Activated CD4-positive, alpha-beta T cell treated with anti-CD3 and anti-CD28 coated beads, Interleukin-2, Interleukin-6, amounts not matched to agents 100 ng/mL and 50 ng/mL, durations not matched to agents 16 hours and 8 hours (primary cell): ENCODE results near the gene MOSMO.

Experiments used
- DNase-seq: peaks from one replicate; pipeline ENCODE4 v3.0.0-alpha.2; 2020

MOSMO gene

DNA sequence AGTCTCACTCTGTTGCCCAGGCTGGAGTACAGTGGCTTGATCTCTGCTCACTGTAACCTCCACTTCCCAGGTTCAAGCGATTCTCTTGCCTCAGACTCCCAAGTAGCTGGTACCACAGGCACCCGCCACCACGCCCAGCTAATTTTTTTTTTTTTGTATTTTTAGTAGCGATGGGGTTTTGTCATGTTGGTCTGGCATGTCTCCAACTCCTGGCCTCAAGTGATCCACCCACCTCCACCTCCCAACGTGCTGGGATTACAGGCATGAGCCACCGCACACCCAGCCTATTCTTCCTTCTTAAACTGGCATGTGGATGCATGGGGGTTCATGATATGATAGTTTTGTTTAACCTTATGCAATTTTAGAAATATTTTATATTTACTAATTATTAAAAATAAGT, 45.1 kb downstream of the MOSMO start:
- no peak for DNase-seq

DNA sequence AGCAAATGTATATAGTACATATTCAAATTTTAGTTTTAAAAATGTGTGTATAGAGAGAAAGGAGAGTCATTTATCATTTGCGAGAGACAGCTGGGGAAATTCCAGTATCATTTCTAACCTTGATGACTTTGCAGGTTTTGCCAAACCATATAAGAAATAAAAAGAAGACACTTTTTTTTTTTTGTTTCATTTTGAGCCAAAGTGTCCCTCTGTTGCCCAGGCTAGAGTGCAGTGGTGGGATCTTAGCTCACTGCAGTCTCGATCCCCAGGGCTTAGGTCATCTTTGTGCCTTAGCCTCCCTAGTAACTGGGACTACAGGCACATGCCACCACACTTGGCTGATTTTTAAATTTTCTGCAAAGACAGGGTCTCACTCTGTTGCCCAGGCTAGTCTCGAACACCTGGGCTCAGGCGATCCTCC, 46.0 kb downstream of the MOSMO start:
- peak; percentile 54 for DNase-seq

DNA sequence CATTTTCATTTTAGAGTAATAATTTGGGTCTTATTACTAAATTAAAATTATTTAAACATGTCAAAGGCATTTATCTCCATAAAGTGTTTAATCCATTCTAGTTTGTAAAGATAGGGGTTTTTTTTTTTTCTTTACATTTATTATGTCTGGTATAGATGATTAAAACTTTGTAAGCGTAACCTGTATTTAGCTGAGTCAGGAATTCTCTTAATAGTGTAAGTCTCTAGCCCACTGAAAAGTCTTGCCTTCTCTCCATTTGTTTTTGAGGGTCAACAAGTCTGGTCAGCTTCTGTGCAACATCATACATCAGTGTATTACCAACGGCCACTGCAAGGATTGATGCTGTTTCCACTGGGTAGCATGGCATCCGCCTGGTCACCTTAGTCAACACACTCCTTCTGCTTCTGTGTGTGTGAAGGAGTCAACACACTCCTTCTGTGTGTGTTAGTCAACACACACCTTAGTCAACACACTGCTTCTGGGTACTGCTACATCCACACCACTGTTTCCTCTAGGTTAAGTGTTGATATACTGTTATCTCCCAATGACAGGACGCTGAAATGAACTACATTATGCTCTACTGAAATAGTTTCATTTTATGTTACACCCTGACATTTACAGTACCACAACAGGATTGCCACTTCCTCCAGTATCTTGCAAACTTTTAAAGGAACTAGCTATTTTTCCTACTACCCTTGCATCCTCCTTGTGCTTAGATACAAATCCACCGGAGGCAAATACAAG, 47.1 kb downstream of the MOSMO start:
- peak; percentile 54 for DNase-seq

DNA sequence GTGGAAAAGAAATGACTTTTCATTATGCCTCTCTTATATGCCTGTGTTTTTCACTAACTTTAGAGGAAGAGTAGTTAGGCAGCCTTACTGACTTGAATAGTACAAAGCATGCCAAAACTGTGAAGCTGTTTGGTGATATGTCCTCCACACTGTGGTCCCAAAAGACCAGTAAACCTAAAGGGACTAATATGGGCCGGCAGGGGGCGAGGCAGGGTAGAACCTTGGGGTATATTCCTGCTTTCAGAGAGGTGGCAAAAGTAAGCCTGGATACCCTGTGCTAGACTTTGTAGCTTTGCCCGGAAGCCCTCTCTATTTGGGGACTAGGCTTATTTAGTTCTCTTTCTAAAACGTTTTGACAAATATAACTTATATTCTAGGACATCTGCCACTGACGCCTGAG, 48.0 kb downstream of the MOSMO start:
- DNase-seq = no peak

DNA sequence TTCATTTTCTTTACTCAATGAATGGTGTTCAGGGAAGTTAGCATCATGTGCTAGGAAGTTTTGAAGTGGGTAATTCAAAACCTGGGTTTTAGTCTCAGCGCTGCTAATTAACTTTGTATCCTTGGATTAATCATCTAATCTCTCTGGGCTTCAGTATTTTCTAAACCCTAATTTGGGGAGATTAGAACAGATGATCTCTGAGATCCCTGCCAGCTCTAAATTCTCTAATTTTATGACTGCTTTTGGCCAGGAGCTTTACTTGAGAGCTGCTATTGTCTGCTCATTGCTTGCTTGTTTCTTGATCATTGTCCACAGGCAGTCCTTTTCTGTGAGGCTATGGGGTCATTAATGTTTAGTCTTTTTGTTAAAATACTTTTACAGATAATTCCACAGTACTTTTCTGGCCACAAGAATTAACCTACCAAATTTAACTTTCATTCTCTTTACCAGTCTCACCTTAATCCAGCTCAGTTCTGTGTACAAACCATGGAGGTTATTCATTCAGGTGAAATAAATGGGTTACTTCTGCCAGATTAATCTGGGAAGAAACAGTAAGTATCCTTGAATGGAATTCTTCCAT, 56.1 kb downstream of the MOSMO start:
- no peak for DNase-seq

DNA sequence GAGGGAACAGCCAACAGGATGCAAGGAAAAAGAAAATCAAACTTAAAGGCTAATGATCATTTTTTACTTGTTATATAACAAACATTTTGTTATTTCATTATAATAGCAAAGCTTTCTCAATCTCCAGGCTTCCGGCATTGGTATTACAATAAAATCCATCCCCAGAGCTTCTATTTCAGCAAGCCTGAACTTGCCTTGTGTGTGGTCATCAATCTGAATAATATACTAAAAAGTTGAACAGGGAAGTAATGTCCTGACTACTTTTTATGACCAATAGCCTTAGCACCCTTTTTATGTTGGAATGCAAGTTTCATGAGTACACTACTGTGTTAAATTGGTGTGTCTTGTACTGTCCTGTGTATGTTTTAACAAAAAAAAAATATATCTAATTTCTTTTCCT, 57.3 kb downstream of the MOSMO start:
- DNase-seq = no peak

DNA sequence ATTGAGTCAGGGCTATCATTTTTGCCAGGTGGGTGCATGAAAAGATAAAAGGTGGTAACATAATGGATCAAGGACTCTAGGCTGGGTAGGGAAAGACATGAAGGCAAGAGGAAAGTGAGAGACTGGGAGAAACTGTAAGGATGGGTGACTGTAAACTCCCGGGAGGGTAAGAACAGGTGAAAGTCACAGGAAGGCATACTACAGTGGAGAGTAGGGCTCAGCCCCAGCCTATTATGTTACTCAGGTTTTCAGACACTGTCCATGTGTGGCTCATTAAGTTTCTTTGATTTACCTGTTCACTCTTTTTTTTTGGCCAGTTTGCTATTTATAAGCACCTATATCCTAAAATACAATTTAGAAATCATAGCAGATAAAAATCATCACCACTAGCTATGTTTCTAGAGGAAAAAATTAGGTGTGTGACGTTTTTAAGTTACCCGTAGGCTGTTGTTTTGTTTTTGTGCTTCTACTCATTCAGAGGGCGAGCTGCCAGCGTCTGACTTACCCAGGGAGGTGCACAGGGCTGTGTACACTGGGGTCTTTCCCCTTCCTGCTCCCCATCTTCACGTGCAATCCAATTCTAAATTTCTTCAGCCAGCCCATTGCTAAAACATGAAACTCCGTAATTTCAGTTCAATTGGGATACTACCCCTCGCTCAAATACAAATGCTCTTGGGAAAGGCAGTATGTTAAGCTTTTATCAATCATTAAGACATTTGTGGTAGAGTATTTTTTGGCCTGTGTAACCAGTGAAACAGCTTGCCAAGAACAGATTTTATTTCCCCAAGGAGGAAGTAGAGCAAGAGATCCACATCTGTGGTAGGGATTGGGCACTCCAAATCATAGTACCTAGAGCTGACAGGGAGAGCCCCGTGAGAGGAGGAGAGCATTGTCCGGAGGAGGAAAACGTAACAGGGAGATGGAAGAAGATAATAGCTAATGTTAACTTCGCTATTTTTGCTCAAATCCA, 62.7 kb downstream of the MOSMO start:
- DNase-seq = no peak

DNA sequence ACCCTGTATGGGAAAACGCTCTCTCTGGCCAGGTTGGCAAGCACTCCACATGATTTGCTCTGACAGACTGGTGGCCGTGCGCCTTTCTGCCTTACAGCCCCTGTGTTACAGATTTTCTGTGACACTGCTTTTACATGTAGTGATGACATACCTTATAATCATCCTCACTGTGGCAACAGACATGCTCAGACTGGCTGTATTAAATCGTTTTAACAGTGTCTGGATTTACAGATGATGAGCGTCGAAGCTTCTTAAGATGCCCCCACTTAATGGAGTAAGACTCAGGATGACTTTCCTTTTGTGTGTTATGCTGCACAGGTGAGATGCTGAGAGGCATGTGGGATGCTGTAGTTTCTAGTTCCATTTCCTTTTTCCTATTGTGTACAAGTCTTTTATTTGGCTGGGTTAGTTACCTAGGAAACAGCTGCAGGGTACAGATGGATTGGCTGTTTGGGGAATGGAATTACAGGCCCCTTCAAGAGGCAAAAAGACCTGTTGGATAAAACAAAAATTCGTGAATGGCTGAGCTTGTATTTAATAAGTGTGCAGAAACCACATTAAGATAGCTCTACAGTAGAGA, 63.5 kb downstream of the MOSMO start:
- DNase-seq = no peak

DNA sequence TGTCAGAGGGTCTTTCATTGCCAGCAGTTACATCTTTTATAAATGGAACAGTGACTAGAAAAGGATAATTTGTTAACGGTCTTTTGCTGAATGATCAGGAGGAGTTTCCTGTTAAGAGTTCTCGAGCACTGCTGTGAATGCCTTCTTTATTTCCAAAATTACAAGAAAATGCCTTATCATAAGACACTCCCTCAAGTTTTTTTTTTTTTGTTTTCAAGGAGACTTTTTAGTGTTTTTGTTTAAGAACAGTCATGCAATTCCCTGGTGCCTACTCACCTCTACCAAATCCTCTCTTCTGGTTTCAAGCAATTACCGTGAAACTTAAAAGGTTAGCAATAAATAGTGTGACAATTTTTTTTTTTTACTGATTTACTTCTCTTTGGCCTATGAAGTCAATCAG, 65.4 kb downstream of the MOSMO start:
- no peak for DNase-seq

DNA sequence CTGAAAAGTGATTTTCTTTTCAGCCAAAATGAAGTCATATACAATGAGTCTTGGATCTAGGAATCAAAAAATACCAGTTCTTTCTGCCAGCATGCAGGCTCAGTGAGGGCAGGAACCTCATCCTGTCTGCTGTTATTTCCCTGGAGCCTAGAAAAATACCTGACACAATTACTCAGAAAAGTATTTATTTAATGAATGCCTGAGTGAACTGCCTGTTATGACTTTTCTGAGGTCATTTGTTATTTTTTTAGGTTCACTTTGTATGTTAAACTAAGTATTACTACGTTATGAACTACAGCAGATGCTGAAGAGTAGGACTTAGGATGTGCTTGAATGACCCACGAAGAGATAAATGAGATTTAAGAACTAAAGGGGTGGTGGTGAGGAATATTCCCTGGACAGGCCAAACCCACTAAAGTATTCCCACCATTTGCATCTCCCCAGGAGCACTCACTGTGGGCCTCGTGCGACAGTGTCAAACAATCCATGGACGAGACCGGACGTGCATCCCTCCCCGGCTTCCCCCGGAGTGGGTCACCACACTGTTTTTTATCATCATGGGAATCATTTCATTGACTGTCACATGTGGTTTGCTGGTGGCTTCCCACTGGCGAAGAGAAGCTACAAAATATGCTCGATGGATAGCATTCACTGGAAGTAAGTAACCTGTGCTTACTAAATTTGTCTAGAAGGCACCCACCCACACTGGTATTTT, 67.3 kb downstream of the MOSMO start:
- DNase-seq = no peak

DNA sequence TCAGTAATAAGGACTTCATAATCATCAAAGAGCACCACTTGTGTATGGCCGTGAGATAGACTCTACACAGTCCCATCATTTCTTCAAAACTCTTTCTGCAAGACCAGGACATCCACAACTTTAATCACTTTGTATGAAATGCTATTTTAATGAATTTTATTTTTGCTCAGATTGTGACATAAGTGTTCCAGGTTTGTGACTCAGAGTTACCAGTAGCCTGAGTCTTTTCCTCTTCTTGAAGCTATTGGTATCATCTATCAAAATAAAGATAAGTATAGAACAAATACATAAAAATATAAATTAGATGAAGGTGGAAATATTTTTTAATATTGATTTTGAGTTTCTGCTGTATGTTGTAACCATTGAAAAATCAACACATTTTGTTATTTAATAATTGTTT, 67.9 kb downstream of the MOSMO start:
- no peak for DNase-seq

DNA sequence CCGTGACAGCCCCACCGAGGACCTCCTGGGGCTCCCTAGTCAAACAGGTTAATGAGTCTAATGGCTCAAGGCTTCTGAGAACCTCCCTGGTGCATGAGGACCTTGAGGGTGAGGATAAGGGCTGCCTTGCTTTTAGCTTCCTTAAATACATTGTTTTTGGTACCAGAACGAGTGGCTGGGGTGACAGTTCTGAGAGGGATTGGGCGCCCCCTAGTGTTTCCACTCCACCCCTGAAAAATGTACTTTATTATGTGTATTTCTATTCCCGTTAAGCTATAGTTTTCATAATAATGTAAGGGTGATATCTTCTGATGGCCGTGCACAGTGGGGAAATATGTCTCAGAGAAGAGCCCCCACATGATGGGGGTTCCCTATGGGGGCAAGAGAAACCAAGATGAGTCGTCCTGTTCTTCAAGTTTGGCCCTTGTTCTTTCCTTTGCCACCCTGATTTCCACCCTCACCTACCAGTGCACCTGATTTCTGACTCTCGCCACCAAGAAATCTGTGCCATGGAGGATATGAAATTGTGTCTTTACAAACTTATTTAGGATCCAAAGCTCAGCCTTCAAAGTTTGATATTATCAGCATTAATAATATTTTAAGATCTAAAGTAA, 69.9 kb downstream of the MOSMO start:
- DNase-seq = peak; percentile 76

DNA sequence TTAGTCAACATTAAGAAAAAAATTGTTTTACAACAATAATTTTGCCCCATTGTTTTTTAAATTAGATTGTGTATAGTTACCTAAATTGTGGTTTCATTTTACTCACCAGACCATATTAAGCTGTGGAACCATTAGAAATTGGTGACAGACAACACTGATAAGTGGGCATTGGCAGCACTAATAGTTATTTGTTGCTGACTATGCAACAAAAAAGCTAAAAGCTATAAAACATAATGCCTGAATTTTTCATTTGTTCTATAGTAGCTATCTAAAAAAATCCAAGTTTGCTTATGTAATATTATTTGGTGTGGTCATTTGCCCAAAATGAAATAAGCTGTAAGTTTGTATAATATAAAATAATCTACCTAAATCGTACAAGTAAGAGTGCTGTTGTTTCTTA, 70.7 kb downstream of the MOSMO start:
- no peak for DNase-seq

DNA sequence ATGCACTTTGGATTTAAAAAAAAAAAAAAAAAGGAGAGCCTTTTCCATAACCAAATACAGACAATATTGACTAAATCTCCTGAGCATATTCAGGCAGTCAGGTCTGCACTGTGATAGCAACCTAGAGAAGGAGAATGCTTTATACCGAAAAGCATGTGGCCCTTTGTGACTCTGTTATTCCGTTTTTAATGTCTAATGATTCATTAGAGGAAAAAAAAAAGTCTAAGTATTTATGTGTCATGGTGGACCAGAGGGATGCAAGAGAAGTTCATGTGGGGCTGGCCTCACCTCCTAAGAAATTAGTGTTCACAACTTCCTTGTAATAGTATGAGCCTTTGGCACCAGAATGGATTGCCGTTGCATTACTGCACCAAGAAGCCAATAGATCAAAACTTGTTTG, 73.1 kb downstream of the MOSMO start:
- no peak for DNase-seq

DNA sequence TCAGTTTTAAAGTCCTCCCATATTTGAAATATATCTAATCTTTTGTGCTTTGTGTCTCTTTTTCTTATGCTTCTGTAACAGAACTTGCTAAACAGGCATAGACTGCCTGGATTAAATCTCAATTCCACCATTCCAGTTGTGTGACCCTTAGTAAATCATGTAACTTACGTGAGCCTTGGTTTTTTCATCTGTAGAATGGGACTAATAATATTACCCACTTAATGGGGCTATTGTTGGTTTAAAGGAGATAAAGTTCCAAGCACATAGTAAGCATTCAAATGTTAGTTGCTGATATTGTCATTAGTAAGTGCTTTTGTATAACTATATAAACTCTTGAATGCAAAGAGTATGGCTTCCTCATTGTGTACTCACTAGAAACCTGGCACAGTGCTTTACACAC, 78.5 kb downstream of the MOSMO start:
- DNase-seq = no peak

DNA sequence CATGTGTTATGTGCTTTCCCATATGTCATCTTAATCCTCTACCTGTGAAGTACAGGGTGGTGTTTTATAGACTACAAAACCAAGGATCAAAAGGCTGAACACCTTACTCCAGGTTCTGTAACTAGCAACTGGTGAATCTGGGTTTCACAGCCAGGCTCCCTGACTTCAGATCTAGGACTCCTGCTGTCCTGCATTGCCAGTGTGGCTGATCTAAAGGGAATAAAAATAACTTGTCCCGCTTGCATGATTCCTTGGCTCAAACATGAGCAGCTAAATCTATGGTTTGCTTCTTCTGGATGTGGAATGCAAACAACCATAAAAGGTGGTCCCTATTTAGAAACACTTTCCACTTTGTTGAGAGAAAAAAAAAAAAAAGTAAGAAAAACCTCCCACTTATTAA, 80.7 kb downstream of the MOSMO start:
- DNase-seq = no peak

DNA sequence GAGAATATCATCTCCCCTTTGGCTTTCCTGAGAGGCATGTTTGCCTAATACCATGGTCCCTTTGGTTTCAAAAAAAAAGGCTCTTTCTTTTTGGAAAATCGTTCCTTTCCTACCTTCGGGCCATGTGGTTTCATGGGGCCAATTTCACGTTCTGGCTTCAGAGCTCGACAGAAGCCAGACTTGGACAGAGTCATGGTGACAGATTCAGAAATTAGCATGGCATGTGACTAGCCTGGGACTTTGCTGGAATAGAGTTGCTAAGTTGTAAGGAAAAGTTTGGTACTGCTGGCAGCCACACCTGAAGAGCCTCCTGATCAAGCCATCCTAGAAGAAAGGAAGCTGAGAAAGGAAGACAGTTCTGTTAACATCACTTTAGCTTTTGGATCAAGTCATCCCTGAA, 82.0 kb downstream of the MOSMO start:
- no peak for DNase-seq

DNA sequence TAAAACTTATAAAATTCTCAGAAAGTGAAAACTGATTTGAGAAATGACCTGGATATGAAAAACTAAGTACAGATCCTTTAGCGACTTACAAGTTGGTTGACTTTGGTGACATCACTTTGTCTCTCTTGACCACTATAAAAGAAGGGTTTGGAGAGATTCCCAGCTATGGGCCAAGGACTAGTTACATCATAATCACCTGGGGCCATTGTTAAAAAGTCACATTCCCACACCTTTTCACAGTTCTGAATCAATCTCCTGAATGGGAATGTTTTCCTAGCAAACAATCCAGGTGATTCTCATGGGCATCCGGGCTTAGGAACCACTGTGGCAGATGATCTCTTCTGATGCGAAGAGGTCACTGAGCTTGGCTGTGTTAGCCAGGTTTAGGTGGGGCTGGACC, 83.8 kb downstream of the MOSMO start:
- no peak for DNase-seq

DNA sequence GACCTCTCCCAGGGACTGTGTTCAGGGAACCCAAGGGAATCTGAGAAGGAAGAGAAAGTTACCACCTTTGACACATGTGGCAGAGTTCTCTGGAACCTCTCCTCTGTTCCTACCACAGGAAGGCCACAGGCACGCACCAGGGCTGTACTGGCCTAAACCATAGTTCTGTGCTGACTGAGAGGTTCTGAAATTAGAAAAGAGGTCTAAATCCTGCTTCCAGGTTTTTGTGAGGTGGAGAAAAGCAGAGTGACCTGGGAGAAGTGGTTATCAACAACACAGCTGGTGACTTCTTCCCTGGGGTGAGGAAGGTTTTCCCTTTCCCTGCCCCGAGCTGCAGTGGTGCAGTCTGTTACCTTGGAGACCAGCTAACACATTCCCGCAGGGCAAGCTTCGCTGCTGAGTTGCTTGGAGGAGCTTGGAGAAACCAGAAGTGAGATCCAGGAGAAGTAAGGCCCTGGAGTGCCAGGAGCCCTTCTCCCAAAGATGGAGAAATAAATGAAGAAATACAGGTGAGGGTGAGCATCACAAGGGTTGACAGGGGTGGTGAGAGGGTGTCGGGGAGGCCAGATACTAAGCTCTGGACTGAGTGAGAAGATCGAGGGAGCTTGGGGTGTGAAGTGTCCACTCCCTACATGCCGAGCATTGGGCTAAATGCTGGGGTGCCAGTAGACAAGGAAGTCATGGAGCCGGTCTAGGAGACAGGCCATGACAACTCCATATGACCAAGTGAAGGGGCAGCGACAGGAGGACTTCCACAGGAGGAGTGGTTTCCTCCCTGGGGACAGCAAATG, 84.4 kb downstream of the MOSMO start, which contains the start of gene VWA3A:
TSS of gene VWA3A (plus strand) at position 399 of the 791 bp plus-strand sequence. CDS start at position 496, 97 bp downstream.
- DNase-seq = no peak

DNA sequence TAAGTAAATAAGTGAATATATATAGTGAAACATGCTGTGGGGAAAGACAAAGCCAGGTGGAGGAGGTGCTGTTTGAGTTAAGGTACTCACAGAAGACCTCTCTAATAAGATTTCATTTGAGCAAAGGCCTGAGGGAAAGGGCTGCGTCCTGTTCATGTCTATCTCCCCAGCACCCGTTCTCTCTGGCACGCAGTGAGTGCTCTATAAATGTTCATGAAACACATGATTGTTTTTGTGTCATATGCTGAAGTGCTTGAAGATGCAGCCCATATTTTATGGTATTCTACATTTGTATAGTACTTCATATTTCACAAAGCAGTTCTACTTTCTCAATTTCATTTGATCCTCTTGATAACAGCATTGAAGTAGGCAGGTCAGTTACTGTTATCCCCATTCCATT, 85.4 kb downstream of the MOSMO start:
- DNase-seq = no peak

DNA sequence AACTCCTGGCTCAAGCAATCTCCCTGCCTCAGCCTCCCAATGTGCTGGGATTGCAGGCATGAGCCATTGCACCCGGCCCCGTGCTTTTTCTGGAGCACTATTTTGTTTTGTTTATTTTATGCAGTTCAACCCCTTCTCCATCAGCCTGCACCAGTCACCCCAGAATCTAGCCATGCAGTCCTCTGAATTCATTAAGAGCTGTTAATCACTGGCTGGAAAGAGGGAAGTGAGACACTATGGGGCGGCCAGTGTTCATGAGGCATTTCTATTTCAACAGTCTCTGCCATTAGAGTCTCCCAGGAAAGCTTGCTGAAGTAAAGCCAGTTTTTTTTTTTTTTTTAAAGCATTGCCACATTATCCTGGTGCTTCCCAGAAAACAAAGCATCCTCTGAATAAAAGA, 86.1 kb downstream of the MOSMO start:
- DNase-seq = no peak
